IPS-11a (cell line): Measurements from ENCODE around the gene PHACTR1.
A peak's percentile ranks its signal among the peaks of the same experiment; 100 is the strongest.
"Not testable (repeated sequence)": the region's sequence is repeated elsewhere in the genome, so short reads cannot be mapped to it uniquely, and the experiment has no call there.

ENCODE experiments used
- H3K4me3 ChIP-seq: one replicate; pipeline ENCODE4 v1.5.1; 2013; ENCODE audit warnings: low read depth, low read length, control low read depth

The PHACTR1 gene

DNA sequence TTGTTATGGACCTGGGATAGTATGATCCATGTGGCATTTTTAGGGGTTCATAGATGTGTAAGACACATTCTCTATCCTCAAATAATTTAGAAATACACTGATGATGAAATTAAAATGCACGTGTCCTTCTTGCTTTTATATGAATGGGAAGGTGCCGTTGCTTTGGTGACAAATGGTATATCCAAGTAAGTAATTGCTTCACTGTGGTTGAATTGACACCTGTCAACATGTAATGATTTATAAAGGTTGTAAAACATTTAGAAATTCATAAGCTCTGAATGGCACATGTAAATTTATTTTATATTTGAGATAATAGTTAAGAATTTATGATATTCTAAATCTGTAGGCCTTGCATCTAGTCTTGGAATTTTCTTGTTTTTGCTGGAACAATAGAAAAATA, 227.0 kb downstream of the PHACTR1 start:
- no peak overlapping the region for H3K4me3 ChIP-seq

DNA sequence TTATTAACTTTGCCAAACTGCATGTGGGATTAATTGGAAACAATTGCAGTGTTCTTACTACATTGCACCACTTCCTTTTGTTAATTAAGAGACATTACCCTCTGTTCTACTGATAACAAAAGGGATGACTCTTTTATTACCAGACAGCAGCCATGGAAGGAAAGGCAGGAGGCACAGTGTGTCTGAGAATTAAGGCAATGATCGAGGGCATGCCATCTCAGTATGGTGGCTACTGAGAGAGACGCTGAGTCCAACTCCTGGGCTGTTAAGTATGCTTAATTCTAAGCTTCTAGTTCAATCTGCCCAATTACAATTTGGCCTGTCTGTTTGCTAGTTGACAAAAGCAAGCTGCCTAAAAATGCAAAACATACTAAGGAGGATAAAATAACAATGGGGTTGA, 227.4 kb downstream of the PHACTR1 start:
- no peak overlapping the region for H3K4me3 ChIP-seq

DNA sequence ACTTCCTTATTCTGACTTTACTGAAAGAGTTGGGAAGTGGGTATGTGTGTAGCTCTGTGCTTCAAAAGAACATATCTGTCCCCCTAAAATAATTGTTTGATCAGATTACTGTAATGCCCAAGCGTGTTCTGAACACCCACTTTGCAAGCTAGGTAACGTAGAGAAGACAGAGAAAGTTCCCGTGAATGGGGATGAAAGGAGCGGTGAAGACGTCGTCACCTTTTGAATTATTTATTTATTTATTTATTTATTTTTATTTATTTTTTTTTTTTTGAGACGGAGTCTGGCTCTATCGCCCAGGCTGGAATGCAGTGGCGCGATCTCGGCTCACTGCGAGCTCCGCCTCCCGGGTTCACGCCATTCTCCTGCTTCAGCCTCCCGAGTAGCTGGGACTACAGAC, 228.0 kb downstream of the PHACTR1 start:
- H3K4me3 ChIP-seq: not testable (repeated sequence)

DNA sequence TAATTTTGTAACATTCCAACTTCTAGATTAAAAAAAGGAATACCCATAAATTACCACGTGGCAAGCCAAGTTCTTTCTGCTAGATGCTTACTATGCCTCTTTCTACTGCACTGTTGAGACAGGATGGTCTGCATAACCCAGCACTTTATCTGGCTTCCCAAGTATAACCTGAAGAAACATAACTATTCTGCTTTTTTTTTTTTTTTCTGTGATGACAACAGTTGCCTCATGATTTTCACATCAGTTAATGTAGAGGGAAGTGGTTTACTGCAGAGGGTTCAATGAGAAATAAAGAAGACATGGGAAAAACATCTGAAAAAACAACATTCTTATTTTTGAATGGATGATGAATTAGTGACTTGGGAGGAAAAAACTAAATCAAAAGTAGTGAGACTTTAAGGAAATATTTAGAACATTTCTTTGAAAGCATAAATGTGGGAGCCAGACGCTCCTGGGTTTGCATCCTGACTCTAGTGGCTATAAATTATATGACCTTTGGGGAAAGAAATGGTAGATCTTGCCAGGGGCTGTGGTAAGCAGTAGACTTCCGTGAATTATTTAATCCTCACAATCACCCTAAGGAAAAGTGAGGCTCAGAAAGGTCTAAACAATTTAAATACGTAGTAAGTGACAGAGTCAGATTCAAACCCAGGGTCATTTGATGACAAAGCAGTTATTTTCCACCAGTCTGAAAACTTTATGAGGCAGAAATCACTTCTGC, 230.7 kb downstream of the PHACTR1 start:
- no peak overlapping the region for H3K4me3 ChIP-seq

DNA sequence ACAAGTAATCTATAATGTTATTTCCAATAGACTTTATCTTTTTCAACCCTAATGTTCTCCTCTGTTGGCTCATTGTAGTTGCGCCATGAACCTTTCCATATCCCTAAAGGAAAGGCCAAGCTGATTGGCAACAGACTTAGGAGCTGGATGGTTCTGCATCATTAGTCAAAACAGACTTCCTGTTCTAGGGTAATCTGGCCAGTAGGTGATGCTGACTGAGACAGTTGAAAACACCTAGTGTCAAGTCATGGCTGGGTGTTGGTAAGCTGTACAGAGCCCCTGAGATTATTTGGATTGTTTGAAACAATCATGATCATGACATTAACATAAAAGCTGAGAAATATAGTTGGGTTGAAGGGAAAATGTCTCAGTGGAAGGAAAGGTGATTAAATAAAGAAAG, 231.4 kb downstream of the PHACTR1 start:
- H3K4me3 ChIP-seq: no peak overlapping the region

DNA sequence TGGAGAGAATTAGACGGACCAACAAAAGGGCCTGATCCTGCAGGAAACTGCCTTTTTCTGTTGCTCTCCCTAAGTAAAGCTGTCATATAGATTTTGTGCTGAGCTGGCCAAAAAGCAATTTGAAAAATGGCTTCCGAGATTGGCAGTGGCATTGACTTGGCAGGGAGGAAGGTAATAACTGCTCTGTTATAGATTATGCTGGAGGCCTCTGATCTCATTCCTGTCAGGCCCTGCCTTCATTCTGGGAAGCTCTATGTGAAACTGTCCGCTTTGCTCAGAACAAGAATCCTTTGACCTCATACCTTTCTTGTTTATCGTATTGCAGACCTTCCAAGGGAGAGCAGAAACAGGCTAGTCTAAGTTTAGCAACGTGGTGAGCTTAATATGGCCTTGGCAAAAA, 234.4 kb downstream of the PHACTR1 start:
- H3K4me3 ChIP-seq: no peak overlapping the region

DNA sequence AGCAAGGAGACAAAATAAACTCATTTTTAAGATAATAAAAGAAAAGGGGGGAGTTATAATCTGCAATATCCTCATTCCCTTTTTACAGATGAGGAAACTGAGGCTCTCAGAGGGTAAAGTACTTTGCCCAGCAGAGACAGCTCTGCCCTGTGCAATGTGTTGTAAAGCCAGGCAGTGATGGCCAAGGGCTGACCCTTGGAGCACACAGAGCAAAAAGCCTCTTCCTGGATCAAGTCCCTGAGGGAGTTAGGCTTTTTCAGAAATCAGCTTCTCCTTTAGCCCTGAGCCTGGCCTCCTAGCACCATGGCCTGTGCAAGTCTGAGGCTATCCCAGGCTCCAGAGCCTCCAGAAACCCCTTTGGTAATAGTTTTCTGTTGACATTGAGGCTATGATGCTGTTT, 234.8 kb downstream of the PHACTR1 start:
- no peak overlapping the region for H3K4me3 ChIP-seq

DNA sequence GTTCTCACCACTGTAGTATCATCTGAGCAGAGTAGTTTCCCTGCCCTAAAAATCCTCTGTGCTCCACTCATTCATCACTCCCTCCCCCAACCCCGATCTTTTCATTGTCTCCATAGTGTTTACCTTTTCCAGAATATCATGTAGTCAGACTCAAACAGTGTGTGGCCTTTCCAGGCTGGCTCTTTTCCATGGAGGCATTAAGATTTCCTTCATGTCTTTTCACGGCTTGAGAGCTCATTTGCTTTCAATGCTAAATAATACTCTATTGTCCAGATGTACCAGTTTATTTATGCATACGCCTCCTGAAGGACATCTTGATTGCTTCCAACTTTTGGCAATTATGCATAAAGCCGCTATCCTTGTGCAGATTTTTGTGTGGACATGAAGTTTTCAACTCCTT, 235.8 kb downstream of the PHACTR1 start:
- no peak overlapping the region for H3K4me3 ChIP-seq

DNA sequence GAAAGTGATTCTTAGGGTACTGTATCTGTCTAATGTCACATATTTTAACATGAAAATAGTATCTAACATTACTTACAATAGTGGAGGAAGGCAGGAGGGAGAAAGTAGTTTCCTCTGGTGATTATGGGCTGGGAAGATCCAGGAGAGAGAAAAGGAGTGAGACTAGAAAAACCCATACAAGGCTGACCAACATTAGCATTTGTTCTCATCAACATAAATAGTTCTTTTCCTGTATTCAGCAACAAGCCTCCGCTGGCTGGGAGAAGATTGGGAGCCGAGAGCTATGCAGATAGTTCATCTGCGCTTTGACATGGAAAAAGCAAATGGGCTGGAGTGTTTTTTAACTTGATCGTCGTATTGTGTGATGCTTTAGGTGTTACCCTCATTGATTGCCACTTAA, 239.4 kb downstream of the PHACTR1 start:
- no peak overlapping the region for H3K4me3 ChIP-seq

DNA sequence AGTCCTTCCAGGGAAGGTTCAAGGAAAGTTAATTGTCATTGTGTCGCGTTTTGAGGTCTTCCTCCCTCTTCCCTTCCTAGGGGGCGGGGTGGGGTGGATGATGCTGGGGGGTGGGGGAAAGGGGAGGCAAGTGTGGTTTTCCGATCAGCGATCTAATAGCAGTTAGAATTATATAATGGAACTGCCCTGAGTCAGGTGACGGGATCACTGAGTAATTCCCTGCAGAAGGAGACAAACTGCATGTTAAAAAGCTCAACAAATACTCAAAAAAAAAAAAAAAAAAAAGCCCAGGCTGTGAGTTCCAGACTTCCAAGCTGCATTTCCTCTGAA, 240.4 kb downstream of the PHACTR1 start:
- H3K4me3 ChIP-seq: peak overlapping the region; percentile 24

DNA sequence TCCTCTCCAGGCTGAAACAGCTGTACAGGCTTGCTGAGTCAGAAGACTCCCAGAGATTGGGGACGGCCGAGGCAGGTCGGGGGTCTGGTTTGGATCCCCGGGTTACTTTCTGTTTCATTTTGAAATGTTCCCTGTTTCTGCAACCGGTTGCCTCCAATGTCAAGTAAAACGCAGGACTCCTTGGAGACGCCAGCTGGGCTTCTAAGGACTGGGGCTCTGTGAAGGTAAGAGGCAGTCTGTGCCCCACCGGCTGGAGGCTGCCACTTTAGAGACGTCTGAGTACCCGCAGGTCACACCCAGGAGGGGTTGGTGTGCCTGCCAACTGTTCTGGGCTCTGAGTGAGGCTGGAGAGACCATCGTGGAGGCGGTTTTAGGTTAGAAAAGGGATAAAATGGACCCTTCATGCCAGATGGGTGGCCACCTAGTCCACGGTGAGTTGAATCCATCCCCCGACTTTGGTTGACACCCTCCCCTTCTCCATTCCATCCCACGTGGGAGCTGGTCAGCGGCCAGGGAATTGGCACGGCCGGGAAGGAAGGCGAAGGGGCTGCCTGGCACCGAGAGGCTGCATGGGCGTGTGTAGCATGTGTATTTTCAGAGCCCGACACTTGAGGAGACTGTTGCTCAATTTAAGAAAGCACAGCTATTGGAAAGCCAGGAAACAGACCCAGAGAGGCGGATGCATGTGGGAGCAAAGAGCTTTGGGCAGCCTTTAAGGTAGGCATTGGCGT, 240.9 kb downstream of the PHACTR1 start:
- H3K4me3 ChIP-seq: peak overlapping the region; percentile 24

DNA sequence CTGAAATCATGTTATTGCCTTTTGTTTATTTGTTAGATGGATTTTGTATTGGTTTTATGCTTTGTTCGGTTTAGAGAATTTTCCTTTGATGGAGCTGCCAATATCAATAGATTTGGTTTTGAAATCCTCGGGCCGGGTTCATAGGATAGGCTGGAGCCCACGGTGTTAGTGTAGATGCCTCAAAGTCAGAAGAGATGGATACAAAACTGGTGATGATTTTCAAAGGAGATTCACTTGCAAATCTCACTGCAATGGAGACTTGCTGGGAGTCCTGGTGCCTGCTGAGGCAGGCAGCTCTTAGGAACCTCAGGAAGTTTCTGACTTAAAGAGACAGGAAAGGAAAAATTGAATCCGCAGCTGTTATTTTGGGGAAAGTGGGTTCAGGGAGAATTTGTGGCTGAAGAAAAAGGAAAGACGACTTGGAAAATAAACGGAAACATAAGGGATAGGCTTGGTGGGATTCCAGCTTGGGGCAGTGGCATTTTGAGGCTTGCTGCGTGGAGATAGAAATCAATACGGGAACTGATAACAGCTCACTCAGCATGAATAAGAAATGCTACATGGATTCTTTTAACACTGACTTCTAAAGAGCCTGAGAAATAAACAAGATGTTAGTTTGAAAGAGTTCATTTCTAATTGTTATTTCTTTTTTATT, 241.6 kb downstream of the PHACTR1 start:
- no peak overlapping the region for H3K4me3 ChIP-seq

DNA sequence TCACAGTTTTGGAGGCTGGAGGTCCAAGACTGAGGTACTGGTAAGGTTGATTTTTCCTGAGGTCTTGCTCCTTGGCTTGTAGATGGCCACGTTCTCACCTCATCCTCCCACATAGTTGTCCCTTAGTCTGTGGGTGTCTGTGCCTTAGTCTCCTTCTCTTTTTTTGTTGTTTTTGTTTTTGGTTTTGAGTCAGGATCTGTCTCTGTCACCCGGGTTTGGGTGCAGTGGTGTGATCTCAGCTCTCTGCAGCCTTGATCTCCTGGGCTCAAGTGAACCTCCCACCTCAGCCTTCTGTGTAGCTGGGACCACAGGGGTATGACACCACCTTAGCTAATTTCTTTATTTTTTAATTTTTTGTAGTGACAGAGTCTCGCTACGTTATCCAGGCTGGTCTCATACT, 245.2 kb downstream of the PHACTR1 start:
- H3K4me3 ChIP-seq: no peak overlapping the region

DNA sequence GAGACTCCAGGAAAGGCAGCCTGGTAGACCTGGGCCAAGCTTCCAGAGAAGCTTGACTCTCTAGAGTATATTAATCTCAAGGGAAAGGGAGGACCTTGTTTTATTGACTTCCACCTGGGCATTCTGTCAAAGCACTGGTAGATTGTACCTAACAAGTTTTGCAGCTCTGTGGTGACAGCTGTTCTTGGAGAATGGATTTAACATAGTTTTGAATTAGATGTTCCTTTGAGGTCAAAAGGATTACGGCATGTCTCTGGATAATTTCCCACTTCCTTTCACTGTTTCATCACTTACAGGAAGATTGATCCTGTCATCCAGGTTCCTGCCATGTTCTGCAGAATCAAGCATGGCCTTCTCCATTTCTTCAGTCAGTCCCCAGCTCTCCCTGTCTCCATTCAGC, 246.0 kb downstream of the PHACTR1 start:
- no peak overlapping the region for H3K4me3 ChIP-seq

DNA sequence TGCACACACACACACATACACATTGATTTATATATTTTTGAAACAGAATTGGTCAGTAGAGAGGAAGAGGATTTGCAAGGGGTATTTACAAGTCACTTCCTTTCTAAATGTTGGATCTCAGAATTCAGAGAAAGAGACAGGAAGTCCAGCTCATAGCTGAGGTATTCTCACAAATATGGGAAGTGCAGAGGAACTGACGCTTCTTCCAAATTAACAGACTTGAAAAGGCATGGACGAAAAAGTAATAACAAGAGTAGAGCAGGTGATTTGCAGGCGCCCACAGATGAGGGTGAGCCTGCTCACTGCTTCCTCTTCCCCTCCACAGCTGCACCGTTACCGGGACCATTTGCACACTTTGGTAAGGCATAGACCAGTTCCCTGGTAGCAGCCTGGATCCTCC, 246.4 kb downstream of the PHACTR1 start:
- no peak overlapping the region for H3K4me3 ChIP-seq

DNA sequence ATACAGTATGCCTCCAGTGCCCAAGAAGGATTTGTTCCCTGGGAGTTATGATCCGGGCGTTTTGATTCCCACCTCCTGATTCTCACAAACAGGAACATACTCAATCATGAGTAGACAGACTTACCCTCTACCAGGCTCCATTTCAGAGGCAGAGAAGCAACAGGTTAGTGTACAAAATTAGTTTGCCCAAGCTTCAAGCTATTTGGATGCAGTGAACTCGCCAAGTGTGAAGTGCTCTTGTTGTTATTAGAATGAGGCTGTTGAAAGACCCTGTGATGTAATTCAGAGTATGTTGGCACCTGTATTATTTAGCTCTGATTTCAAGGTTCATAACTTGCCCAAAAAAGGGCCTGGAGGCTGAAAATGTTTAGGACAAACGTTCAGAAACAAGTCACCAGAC, 247.0 kb downstream of the PHACTR1 start:
- H3K4me3 ChIP-seq: no peak overlapping the region

DNA sequence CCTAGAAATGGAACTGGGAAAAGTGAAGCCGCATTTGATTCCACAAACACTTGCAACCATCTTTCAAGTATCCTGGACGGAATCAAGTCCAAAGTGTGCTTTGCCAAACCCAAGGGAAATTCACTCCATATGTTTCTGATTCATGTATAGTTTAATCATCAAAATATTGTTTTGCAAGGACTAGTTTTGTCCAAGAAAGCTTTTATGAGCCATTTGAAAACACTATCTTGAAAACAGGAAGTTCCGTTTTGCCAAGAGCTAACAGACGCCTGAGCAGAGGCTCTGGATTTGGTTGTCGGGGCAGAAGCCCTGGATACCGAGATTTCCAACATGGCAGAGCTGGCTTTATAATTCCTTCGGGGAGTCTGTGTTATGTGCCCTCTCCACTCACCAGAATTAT, 251.1 kb downstream of the PHACTR1 start:
- H3K4me3 ChIP-seq: no peak overlapping the region

DNA sequence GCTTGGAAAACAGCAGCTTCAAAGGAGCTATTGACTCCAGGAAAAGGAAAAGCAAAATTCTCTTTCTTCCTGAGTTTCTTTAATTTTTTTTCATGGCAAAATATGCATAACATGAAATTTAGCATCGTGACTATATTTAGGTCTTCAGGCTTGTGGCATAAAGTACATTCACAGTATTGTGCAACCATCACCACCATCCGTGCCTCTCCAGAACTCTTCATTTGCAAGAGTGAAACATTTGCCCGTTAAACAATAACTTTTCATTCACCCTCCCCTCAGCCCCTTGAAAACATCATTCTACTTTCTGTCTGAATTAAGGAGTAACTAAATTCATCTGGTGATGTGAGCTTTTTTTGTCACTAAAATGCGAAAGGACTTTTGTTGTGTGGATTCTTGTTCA, 251.7 kb downstream of the PHACTR1 start:
- no peak overlapping the region for H3K4me3 ChIP-seq

DNA sequence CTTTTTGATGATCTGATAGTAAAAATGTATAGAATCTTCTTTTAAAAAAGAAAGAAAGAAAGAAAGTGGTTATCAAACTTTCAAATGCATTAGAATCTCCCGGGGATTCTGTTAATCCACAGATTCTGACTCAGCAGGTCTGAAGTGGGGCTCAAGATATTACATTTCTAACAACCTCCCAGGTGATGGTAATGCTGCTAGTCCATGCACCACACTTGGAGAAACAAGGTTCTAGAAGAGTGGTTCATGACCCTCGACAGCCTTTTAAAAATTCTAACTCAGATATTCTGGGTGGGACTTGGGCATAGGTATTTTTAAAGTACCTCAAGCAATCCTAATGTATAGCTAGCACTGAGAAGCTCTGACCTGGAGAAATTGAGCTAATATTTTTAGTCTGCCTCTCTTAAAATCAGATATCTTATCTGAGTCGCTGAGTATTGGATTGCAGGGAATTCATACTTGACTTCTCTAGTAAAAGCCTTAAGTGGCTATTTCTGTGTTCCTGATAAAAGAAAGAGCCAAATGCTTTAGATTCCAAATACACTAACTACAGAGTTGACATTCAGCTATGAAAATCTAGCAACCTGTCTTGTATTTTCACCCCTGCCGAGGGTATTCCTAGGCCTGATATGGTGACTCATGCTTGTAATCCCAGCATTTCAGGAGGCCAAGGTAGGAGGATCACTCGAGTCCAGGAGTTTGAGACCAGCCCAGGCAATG, 252.4 kb downstream of the PHACTR1 start:
- H3K4me3 ChIP-seq: no peak overlapping the region

DNA sequence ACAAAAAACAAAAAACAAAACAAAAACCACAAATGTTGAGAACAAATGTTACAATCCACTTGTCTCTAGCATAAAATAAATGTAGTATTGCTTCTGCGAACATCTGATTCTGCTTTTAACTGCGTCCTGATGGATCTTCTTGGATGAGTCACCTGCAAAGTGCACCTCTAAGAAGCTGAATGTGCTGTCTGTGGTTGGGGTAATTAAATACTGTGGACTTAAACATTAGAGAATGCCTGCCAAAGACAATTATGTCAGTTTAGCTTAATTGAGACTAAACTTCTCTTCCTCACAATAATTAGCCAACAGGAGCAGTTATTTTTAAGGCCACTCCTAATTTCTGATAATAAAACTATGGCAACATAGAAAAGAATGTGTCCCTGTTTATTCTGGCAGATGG, 253.4 kb downstream of the PHACTR1 start:
- no peak overlapping the region for H3K4me3 ChIP-seq

DNA sequence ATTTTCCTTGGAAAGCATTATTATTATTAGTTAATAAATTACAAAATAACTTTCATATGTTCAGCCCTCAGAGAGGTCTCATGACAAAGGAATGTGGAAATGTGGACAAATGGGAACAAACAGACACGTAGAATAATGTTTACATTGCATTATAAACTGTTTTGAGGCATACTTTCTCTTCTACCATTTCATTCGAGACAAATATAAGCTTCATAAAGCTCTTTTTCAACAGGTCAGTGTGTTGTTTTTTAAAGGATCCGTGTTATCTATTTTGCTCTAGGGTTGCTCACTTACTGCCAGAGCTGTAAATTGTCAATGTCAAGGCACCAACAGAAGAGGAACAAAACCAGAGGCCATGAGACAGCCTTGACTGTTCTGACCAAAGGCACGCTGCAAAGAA, 256.8 kb downstream of the PHACTR1 start:
- H3K4me3 ChIP-seq: no peak overlapping the region

DNA sequence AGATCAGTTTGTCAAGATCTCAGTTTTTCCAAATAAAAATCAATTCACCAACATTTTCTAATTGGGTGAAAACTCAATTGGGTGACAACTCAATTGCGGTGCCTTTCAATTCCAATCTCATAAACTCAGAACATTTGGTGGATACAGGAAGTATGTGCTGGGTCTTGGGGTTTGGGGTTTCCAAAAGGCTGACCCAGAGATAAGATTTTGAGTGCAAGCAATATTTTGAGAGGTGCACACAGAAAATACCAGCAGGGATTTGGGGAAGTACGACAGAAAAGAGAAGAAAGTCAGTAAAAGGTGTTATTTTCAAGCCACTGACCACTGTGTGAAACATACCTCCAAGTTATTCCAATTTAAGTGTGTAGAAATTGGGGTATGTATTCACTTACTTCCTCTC, 258.0 kb downstream of the PHACTR1 start:
- no peak overlapping the region for H3K4me3 ChIP-seq
